ENCODE data around the gene ANKRD7. TPM values are rescaled to one million over a fixed set of nuclear protein-coding genes. Genes with fewer than 3 reads are reported as not detected.

ANKRD7 gene
- total RNA-seq, 1 experiment from 2014 or later, result 1.7 TPM

GRCh38 chr7:118217210-118217619 is 7.3 kb upstream of the ANKRD7 start (continued):
- no peak for TF ChIP-seq ZNF317 (CRISPR knock-in tag; IDR thresholded peaks at IDR 0.05; ENCODE audit: borderline replicate concordance, low read depth)
- no peak for TF ChIP-seq SP1 (CRISPR knock-in tag; conservative IDR thresholded peaks at IDR 0.05)

GRCh38 chr7:118218413-118219156 is 5.9 kb upstream of the ANKRD7 start:
- no peaks in the 10 kb centered on the region for H3K9me3 Mint-ChIP-seq
- no peak overlapping the region for H3K27ac Mint-ChIP-seq
- DNase-seq (ENCODE audit: low spot score) (no peak), ATAC-seq (no peak)
- H3K4me1 Mint-ChIP-seq, result peaks cover 12% of the 10 kb centered on the region
- H3K27me3 Mint-ChIP-seq (ENCODE audit: low read depth), result peaks cover 6% of the 10 kb centered on the region
- TF ChIP-seq CREM (CRISPR knock-in tag; IDR thresholded peaks at IDR 0.05) (no peak), USF1 (CRISPR knock-in tag; IDR thresholded peaks at IDR 0.05) (no peak), ZBTB43 (CRISPR knock-in tag; IDR thresholded peaks at IDR 0.05) (no peak), AFF4 (CRISPR knock-in tag; IDR thresholded peaks at IDR 0.05; ENCODE audit: borderline replicate concordance) (no peak), NFYB (CRISPR knock-in tag; conservative IDR thresholded peaks at IDR 0.05; ENCODE audit: low read depth) (no peak), SOX15 (CRISPR knock-in tag; IDR thresholded peaks at IDR 0.05) (no peak), ZNF121 (CRISPR knock-in tag; IDR thresholded peaks at IDR 0.05) (no peak), IRF1 (CRISPR knock-in tag; IDR thresholded peaks at IDR 0.05) (no peak), NFATC4 (CRISPR knock-in tag; IDR thresholded peaks at IDR 0.05) (no peak), ZNF263 (CRISPR knock-in tag; IDR thresholded peaks at IDR 0.05; ENCODE audit: low read depth) (no peak), MAX (CRISPR knock-in tag; IDR thresholded peaks at IDR 0.05) (no peak), ERG (CRISPR knock-in tag; IDR thresholded peaks at IDR 0.05) (no peak), USF2 (CRISPR knock-in tag; IDR thresholded peaks at IDR 0.05) (no peak), JUN (CRISPR knock-in tag; IDR thresholded peaks at IDR 0.05) (no peak), NR1H2 (CRISPR knock-in tag; IDR thresholded peaks at IDR 0.05) (no peak), ZNF671 (CRISPR knock-in tag; IDR thresholded peaks at IDR 0.05) (no peak), ZNF219 (CRISPR knock-in tag; IDR thresholded peaks at IDR 0.05; ENCODE audit: borderline replicate concordance) (no peak)
- ChIA-PET POLR2A (no interaction called here), CTCF (no interaction called here)
- H3K4me3 Mint-ChIP-seq, result no peak overlapping the region
- H3K36me3 Mint-ChIP-seq, result no peaks in the 10 kb centered on the region

All from WTC11 (cell line).